ENCODE measurements around the gene TIMP3. TPM values are rescaled to one million over a fixed set of nuclear protein-coding genes. Genes with fewer than 3 reads are reported as not detected.

The TIMP3 gene
- total RNA-seq, 1 donor from 2014 or later, result 45.9 TPM

- H3K27ac Mint-ChIP-seq, result no peak overlapping the region
- no peak for DNase-seq (ENCODE audit: extremely low spot score, unreplicated experiment)
- H3K36me3 Mint-ChIP-seq, result no peaks in the 10 kb centered on the region
- no peak for TF ChIP-seq CTCF (conservative IDR thresholded peaks at IDR 0.05)
- H3K4me3 Mint-ChIP-seq, result no peak overlapping the region
- peaks cover 29% of the 10 kb centered on the region for H3K4me1 Mint-ChIP-seq (ENCODE audit: unreplicated experiment)
- no peaks in the 10 kb centered on the region for H3K27me3 Mint-ChIP-seq
- no peaks in the 10 kb centered on the region for H3K9me3 Mint-ChIP-seq
Measured at GRCh38 chr22:32909581-32910428, 108.3 kb downstream of the TIMP3 start.

DNA sequence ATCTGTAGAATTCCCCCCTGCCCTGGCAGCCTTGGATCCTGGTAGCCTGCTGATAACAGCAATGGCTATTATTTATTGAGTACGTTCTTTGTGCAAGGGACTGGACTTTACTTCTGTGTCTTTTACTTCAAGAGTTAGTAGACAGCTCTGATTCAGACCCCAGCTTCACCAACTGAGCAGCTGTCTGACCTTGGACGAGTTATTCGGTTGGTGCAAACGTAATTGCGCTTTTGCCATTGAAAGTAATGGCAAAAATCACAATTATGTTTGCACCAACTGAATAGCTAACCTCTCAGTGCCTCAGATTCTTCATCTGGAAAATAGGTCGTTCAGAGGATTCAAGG is 108.9 kb downstream of the TIMP3 start:
- H3K9me3 Mint-ChIP-seq, result peaks cover 2% of the 10 kb centered on the region
- peaks cover 27% of the 10 kb centered on the region for H3K4me1 Mint-ChIP-seq (ENCODE audit: unreplicated experiment)
- no peaks in the 10 kb centered on the region for H3K36me3 Mint-ChIP-seq

DNA sequence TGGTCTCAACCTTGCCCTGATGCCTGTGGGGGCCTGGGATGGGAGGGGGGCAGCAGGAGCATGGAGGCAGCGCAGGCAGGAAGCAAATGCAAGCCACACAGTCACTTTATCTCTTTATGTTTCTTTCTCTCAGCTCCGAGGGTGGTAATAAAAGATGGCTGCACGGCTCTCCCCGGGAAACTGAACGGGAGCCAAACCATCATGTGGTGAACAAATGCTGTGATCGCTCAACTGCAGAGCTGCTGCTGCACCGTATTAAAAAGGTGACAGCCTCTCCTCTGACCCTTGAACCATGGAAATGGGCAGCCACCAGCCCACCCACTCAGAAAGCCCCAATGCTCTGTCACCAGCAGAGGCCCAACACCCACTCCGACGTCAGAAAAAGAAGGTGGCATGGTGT is 110.0 kb downstream of the TIMP3 start:
- Mint-ChIP-seq H3K4me3 (peak overlapping the region; percentile 20), H3K9me3 (peaks cover 7% of the 10 kb centered on the region), H3K4me1 (ENCODE audit: unreplicated experiment) (peaks cover 18% of the 10 kb centered on the region), H3K27ac (no peak overlapping the region), H3K36me3 (no peaks in the 10 kb centered on the region), H3K27me3 (no peaks in the 10 kb centered on the region)
- TF ChIP-seq CTCF (conservative IDR thresholded peaks at IDR 0.05), result no peak
- no peak for DNase-seq (ENCODE audit: extremely low spot score, unreplicated experiment)

More for the DNA sequence above, 108.9 kb downstream of the TIMP3 start:
- H3K4me3 Mint-ChIP-seq, result no peak overlapping the region
- H3K27me3 Mint-ChIP-seq, result no peaks in the 10 kb centered on the region
- no peak for TF ChIP-seq CTCF (conservative IDR thresholded peaks at IDR 0.05)
- H3K27ac Mint-ChIP-seq, result no peak overlapping the region
- DNase-seq (ENCODE audit: extremely low spot score, unreplicated experiment), result no peak

Data from type B pancreatic cell (in vitro differentiated cells).